Cardiac fibroblast (primary cell): ENCODE measurements around the gene MS4A10.

ENCODE experiments used
- DNase-seq, 2 donors: peaks; one replicate each; pipeline versions ENCODE4 v3.0.0 to v3.0.0-alpha.2; 2010; ENCODE audit warnings: low read depth in 2 of 2
- H3K4me3 ChIP-seq, 2 donors: replicated peaks in 1 of 2; 1 replicate in 1 of 2; 2 replicates in 1 of 2; pipeline ENCODE4 v1.5.1; 2011; ENCODE audit warnings: low read depth in 2 of 2, low read length in 2 of 2, mild to moderate bottlenecking in 2 of 2, moderate library complexity in 1 of 2
- CTCF ChIP-seq: IDR thresholded peaks from one replicate; pipeline ENCODE4 v1.5.1; 2011; ENCODE audit warnings: low read depth, mild to moderate bottlenecking, low read length, inconsistent platforms

Gene MS4A10

GRCh38 chr11:60842668-60843600, 57.8 kb downstream of the MS4A10 start:
- no peak for TF ChIP-seq CTCF
- H3K4me3 ChIP-seq, result peak overlapping the region; percentile 87 to 99
- DNase-seq, result peak in 1 of 2 donors; percentile 43

GRCh38 chr11:60844045-60844869, 59.1 kb downstream of the MS4A10 start:
- TF ChIP-seq CTCF, result no peak
- peak in 1 of 2 donors; percentile 57 for DNase-seq
- peak overlapping the region; percentile 87 to 99 for H3K4me3 ChIP-seq

DNA sequence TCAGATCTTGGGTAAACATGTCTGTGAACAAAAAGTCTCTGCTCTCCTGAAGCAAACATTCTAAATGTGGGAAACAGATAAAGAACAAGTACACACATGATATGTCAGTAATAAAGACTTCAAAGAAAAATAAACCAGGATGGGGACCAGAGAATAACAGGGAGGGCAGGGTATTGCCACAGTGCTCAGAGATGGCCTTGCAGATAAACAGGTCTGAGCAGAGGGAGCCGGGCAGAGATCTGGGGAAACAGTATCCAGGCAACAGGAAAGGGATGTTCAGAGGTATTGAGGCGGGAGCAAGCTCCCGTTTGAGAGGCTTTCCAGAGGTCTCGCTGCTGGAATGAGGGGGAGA, 59.7 kb downstream of the MS4A10 start:
- no peak for DNase-seq
- TF ChIP-seq CTCF, result no peak
- H3K4me3 ChIP-seq, result peak overlapping the region in 1 of 2 donors; percentile 87

DNA sequence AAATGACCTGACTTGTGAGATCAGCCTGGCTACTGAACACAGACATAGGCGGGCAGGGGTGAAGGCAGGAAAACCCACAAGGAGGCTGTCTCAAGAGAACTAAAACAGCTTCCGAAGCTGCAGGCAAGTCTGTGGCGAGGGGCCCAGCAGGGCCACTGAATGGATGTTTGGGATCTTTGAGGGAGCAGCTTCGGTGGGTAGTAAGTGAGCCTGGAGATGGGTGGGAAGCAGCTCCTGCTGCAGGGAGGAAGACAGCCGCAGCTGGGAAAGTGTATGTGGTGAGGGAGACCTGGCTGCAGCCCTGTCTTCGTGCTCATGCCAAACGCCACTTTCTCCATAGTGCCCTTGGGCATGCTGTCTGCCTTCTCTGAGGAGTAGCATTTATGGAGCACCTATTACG, 60.2 kb downstream of the MS4A10 start:
- no peak for TF ChIP-seq CTCF
- no peak for DNase-seq

DNA sequence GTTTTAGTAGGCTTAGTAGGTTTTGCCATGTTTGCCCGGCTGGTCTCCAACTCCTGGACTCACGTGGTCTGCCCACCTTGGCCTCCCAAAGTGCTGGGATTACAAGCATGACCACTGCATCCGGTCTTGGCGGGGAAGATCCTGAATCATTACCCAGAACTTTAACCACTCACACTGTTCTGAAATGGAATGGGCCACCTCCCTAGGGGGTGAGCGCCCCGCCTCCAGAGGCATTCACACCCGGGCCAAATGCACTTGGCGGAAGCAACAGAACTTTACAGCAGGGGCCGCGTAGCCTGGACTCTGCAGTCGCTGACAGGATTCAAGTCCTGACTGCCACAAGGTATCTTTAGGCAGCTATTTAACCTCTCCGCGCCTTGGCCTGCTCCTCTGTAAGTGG, 62.1 kb downstream of the MS4A10 start:
- no peak overlapping the region for H3K4me3 ChIP-seq
- peak in 1 of 2 donors; percentile 31 for DNase-seq
- TF ChIP-seq CTCF, result no peak

More for the DNA sequence above, 60.2 kb downstream of the MS4A10 start:
- peak overlapping the region in 1 of 2 donors; percentile 87 for H3K4me3 ChIP-seq

GRCh38 chr11:60847896-60848295, 62.8 kb downstream of the MS4A10 start:
- no peak for TF ChIP-seq CTCF
- no peak overlapping the region for H3K4me3 ChIP-seq
- no peak for DNase-seq
